HepG2 (cell line): ENCODE results near the gene TPPP3.

Source experiments
- CTCF ChIP-seq: sonication (generic); formaldehyde crosslinking; IDR thresholded peaks from 2 replicates; pipeline ENCODE4 v1.5.0; 2020; ENCODE audit warnings: mild to moderate bottlenecking, missing genetic modification reagents, moderate library complexity
- HOXA5 ChIP-seq: sonication (generic); formaldehyde crosslinking; IDR thresholded peaks from 2 replicates; pipeline ENCODE4 v1.4.0; 2020; ENCODE audit warnings: missing genetic modification reagents
- MAFK ChIP-seq, 2 experiments: IDR thresholded peaks in 1 of 2; conservative IDR thresholded peaks in 1 of 2; 2 replicates each; pipeline ENCODE4 v1.6.1; 2011; ENCODE audit warnings: improper control_type of control experiment in 2 of 2, low read length in 2 of 2
- POLR2A ChIP-seq, 2 experiments: IDR thresholded peaks; 2 replicates each; pipeline ENCODE4 v1.6.1; 2011; ENCODE audit warnings: low read depth in 2 of 2, low read length in 2 of 2, mild to moderate bottlenecking in 1 of 2, moderate library complexity in 1 of 2; ENCODE audit not compliant: insufficient read depth in 1 of 2
- ZBTB10 ChIP-seq: sonication (generic); formaldehyde crosslinking; IDR thresholded peaks from 2 replicates; pipeline ENCODE4 v1.4.0; 2020; ENCODE audit warnings: missing genetic modification reagents, borderline replicate concordance
- ZFX ChIP-seq: sonication (generic); formaldehyde crosslinking; IDR thresholded peaks from 2 replicates; pipeline ENCODE4 v1.4.0; 2020; ENCODE audit warnings: mild to moderate bottlenecking, low read depth, missing genetic modification reagents, moderate library complexity
- ZNF703 ChIP-seq: sonication (generic); formaldehyde crosslinking; IDR thresholded peaks from 2 replicates; pipeline ENCODE4 v1.5.1; 2020; ENCODE audit warnings: missing genetic modification reagents, mild to moderate bottlenecking, moderate library complexity, borderline replicate concordance

GRCh38 chr16:67428146-67428731, 34.9 kb upstream of the TPPP3 start:
- peak; percentile 99 for TF ChIP-seq CTCF (CRISPR knock-in tag)
- peak in 1 of 2 experiments; percentile 26; a peak in 2 of 4 replicates for TF ChIP-seq POLR2A (IDR thresholded peaks at IDR 0.05; ENCODE audit: insufficient read depth in 1 of 2, low read depth in 2 of 2, low read length in 2 of 2)
- no peak for TF ChIP-seq ZBTB10 (CRISPR knock-in tag)
- TF ChIP-seq ZFX (CRISPR knock-in tag): peak; percentile 37; the same call in 1 of the 2 replicates
- TF ChIP-seq MAFK (conservative IDR thresholded peaks at IDR 0.05 in 1 of 2, IDR thresholded peaks at IDR 0.05 in 1 of 2; ENCODE audit: low read length in 2 of 2): no peak
- no peak for TF ChIP-seq ZNF703 (CRISPR knock-in tag)
- TF ChIP-seq HOXA5 (CRISPR knock-in tag): no peak
